Stimulated activated CD8-positive, alpha-beta memory T cell treated with anti-CD3 and anti-CD28 coated beads, Interleukin-15, amount 100 ng/mL, for 4 hours (primary cell): ENCODE results near the gene MAP2K5.

Source experiments
- DNase-seq, 2 donors: peaks; one replicate each; pipeline ENCODE4 v3.0.0-alpha.2; 2020; ENCODE audit warnings: low read depth in 2 of 2

Gene MAP2K5

DNA sequence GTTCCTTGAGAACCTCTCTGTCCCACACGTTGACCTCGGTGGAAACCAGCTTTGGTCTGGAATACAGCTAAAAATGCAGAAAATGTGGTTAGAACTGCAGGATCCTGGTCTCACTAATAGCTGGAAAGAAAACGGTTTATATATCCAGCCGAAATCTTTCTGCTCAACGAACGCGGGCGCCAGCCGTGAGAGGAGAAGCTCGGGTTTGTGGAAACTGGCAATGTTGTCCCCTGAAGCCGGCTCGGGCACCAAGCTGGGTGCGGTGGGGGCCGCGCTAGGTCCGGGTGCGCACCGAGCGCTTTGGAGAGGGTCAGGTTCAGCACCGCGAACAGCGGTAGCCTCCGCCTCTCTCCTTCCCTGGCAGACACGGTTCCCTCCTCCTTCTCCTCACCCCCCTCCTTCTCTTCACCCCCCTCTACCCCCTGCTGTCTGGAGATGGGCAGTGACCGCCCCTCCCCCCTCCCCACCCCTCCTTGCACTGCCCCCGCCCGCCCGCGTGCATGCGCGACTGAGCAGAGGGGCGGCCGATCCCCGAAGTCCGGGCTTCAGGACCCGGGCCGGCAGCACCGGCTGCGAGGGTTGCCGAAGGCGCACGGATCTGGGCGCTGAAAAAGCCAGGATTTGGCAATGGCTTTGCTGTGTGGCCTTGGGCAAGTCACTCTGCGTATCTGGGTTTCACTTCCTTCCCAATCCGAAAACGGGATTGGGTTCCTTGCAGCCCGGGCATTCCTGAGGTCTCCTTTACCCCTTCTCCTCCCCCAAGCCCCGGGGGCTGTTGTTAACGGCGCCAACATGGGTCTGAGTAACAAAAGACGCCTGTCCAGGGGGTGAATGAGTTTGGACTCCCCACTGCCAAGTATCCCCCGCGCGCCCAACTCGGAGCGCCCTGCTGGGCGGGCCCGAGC, 282.7 kb downstream of the MAP2K5 start, which contains the start of gene SKOR1:
Gene SKOR1, plus strand, starts transcription at position 534 of the 905 bp plus-strand sequence. Its CDS starts 94 bp downstream, at position 628.
- DNase-seq: no peak

DNA sequence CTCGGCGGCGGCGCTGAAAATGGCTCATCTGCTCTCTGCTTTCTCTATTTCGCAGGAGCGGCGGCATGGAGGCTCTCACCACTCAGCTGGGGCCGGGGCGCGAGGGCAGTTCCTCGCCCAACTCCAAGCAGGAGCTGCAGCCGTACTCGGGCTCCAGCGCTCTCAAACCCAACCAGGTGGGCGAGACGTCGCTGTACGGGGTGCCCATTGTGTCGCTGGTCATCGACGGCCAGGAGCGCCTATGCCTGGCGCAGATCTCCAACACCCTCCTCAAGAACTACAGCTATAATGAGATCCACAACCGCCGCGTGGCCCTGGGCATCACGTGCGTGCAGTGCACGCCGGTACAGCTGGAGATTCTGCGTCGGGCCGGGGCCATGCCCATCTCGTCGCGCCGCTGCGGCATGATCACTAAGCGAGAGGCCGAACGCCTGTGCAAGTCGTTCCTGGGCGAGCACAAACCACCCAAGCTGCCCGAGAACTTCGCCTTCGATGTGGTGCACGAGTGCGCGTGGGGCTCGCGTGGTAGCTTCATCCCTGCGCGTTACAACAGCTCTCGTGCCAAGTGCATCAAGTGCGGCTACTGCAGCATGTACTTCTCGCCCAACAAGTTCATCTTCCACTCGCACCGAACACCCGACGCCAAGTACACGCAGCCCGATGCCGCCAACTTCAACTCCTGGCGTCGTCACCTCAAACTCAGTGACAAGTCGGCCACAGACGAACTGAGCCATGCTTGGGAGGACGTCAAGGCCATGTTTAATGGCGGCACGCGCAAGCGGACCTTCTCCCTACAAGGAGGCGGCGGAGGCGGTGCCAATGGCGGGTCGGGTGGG, 283.6 kb downstream of the MAP2K5 start:
- no peak for DNase-seq

DNA sequence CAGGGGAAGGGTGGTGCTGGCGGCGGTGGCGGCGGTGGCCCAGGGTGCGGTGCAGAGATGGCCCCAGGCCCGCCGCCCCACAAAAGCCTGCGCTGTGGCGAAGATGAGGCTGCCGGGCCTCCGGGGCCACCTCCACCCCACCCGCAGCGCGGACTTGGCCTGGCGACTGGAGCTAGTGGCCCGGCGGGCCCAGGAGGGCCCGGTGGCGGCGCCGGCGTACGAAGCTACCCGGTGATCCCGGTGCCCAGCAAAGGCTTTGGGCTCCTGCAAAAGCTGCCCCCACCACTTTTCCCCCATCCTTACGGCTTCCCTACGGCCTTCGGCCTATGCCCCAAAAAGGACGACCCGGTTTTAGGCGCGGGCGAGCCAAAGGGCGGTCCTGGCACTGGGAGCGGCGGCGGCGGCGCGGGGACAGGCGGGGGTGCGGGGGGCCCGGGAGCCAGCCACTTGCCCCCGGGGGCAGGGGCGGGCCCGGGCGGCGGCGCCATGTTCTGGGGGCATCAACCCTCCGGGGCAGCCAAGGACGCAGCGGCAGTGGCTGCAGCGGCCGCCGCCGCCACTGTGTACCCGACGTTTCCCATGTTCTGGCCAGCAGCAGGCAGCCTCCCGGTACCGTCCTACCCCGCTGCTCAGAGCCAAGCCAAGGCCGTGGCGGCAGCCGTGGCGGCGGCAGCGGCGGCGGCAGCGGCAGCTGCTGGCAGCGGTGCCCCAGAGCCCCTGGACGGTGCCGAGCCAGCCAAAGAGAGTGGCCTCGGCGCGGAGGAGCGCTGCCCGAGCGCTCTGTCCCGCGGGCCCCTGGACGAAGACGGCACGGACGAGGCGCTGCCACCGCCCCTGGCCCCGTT, 284.4 kb downstream of the MAP2K5 start:
- no peak for DNase-seq

DNA sequence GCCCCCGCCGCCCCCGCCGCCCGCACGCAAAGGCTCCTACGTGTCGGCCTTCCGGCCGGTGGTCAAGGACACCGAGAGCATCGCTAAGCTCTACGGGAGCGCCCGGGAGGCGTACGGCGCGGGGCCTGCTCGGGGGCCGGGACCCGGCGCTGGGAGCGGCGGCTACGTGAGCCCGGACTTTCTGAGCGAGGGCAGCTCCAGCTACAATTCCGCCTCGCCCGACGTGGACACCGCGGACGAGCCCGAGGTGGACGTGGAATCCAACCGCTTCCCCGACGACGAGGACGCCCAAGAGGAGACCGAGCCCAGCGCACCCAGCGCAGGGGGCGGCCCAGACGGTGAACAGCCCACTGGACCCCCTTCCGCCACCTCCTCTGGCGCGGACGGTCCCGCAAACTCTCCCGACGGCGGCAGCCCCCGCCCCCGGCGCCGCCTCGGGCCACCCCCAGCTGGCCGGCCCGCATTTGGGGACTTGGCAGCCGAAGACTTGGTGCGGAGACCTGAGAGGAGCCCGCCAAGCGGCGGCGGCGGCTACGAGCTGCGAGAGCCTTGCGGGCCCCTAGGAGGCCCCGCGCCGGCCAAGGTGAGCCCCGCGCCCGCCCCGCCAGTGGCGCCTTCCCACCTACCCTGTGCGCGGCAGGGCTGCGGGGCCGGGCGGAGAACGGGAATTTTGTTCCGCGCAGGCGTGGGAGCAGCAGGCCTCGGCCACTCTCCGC, 285.2 kb downstream of the MAP2K5 start:
- DNase-seq: no peak

DNA sequence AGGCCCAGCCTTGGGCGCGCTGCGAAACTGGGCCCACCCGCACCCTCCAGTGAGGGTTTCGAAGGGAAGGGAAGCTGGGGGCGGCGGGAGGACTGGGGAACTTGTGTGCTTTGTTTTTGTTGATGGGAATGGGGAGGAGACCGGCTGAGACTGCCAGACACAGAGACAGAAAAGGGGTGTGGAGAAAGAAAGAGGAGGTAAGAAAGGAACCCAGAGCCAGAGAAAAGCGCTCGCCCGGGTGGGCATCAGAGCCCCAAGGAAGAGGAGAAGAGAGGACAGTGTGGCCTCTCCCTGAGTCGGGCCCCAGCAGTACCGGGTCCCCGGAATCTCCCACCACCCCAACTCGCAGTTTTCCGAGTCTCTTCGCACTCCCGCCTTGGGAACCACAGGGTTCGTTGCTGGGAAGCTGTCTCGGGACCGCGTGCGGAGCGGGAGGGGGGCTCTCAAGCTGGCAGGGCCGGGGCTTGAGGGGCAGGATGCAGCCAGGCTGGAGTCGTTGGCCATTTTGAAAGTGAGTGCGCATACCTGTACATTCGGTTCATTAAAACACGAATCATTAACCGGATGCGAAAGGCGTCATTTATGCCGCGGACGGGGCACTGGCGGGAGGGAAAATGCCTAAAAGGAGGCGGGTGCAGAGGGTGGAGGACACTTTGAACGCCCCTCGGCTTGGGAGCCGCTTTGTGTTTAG, 285.9 kb downstream of the MAP2K5 start:
- DNase-seq: no peak

DNA sequence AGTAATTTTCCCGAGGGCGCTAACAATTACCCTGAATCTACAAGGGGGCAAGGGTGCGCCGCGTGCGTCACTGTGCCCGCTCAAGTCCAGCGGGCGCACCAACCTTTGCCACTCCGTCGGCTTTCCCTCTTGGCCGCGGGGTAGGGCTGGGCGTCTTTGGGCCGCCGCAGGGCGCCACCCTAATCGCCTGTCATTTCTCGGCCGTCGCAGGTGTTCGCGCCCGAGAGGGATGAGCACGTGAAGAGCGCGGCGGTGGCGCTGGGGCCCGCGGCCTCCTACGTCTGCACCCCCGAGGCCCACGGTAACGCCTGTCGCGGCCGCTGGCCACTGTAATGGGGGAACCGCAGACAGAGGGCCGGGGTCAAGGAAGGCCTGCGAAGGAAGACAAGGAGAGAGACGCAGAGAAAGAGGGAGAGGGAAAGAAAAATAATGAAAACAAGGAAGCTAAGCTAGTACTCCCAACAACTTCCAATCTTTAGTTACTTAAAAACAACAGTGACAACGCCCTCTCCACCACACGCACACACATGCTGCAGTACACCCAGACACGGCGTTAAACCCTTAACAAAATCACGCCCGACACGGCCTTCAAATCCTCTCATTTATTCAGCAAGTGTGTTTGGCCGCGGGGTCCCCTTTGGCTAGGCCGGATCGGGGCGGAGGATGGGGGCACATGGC, 286.6 kb downstream of the MAP2K5 start:
- no peak for DNase-seq

DNA sequence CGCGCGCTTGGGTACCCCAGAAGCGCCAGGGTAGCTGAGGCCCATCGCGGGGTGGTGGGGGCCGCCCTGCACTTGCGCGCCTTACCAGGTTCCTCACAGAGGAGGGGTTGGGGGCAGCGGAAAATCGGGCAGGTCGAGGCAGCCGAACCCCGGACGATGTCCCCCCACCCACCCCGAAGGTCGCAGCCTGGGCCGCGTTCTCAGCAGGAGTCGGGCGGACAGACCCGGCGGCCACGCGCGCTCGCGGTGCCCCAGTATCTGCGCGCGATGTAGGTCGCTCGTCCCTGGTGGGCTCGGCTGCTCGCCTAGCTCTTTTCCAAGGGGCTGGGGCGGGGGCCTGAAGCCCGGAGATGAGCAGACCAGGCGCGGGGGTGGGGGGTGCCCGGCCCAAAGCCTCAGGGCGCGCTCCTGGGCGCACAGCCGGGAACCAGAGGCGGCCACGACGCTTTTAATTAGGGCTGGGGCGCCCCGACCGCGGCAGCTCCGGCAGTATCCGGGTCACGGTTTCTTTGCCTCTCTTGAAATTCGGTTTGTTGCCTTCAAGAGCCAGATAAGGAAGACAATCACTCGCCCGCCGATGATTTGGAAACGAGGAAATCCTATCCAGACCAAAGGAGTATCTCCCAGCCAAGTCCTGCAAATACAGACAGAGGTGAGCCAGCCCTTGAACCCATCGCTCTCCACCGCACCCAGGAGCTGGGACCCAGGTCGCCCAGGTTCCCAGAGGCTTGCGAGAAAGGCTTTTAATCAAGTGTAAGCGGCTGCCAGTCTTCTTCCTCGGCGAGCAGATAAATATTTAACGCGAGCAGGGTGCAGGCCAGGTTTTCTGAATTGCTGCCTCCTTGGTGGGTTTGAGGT, 287.4 kb downstream of the MAP2K5 start:
- DNase-seq: no peak

DNA sequence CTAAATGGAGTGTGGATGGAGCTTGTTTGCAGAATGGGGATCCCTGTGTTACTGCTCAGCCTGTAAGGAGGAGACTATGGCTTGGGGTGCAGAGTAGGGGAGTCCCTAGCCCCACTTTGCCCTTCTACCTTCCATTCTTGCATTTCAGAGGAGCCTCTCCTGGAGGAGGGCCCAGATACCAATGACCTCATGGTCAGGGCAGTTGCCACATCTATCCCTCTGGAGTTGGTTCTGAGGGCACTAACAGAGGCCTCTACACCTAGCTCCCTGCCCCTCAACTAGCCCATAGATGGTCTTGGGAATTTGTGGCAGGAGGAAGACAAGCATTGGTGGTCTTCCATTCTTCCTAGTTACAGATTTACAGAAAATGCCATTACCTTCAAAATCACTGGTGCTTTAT, 288.9 kb downstream of the MAP2K5 start:
- no peak for DNase-seq

DNA sequence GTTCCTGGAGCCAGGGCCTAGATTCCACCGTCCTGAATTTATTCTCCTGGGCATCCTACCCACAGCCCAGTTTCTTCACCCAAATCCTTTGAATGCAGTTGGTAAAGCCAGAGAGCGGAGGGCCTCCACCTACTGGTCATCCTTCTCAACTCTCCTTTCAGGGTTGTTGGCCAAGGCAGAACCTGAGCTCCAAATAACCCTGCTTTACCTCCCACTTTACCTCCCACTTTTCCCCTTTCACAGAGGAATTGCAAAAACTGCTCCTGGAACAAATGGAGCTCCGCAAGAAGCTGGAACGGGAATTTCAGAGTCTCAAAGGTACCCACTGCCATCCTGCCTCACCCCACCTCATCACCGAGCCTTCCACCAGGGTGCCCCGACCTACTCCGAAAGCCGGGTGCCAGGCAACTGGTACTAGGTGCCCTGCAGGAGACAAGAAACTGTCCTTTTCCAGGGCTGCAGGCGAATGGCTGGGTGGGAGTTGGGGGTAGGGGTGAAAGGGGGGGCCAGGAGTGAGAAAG, 289.6 kb downstream of the MAP2K5 start:
- no peak for DNase-seq

DNA sequence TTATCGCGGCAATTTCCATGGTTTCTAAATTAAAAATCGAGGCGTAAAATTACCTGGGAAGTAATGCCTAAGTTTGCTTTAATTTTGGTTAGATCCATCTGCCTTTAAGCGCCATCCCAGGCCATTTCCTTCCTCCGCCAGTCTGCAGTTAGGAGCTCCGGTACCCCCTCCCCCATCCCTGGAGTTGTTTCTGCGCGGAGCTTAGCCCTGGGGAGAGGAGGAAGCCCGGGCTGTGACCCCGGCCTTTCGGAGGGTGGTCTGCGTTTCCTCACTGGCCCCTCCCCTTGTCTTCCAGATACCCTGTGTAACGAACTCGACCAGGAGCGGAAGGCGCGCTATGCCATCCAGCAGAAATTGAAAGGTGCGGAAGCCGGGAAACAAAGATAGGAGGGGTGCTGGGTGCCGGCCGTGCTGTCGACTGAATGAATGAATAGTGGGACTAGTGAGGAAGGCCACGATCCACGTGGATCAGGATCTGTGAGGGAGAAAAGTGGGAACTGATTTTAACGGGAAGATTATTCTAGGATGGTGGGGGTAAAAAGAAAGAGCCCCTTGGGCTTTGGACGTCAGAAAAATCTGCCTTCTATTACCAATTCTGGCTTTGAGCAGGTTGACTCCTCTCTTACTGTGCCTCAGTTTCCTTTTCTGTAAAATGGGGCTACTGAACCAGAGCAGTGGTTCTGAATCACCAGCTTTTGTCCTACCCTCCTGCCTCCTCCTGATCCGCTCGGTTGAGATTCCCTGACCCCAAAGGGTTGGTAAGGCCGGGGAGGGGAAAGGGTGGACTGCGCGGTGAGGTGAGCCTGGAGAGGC, 290.6 kb downstream of the MAP2K5 start:
- no peak for DNase-seq

DNA sequence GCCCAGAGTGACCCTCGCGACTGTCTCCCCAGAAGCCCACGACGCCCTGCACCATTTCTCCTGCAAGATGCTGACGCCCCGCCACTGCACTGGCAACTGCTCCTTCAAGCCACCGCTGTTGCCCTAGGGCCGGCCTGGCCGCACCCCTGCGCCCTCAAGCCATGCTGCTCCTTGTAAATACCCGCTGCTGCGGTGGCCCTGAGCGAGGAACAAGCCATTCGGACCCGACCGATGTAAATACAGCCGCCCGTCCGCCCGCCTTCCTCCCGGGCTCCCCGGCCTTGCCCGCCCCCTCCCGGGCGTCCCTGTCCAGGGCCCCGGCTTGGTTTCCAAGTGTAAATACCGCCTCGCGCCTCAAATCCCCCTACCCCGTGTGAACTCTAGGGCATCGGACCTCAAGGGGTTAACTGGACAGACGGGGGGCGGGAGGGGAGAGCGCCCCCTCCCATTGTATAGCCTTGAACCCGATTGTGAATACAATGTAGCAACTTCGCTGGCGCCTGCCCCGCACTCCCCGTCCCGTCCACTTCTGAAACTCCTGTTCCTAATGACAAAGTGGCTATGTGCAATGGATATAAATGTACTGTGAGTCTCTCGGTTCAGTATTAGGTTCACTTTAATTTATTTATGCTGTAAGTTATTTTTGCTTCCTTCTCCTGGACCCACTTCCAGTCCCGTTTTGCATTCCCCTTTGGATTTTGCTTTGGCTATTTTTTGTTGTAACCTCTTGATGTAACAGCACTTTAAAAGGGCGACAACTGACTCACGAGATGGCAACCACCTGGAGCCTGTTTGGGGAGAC, 291.4 kb downstream of the MAP2K5 start:
- DNase-seq: no peak

DNA sequence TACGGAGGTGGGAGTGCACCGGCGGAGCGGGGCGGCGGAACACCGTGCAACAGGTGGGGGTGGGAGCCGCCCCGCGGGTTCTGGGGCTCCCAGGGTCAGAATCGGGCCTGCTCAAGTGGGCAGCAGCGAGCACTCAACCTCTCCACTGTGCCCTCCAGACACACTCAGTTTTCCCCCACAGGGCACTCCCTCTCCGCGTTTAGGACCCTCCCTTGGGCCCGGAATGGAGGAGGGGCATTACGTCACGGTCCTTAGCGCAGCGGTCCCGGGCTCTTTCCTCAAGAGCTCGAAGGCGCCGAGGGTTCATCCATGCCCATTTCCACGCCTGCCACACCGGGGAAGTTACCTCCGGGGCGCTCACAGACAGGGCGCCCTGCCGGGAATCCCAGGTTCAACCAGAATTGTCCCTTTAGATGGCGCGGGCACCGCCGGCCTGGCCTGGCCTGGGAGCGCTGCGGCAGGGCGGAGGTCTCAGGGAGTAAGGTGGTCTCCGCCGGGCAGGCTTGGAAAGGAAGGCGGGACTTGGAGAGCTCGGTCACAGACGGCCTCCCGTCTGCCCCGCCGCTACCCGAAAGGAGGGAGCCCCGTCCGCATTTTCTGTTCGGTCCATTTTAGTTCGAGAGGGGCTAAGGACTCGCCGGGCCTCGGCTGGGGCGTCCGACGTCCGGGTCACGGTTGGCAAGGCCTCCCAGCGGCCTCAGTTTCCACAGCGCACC, 292.2 kb downstream of the MAP2K5 start:
- no peak for DNase-seq

DNA sequence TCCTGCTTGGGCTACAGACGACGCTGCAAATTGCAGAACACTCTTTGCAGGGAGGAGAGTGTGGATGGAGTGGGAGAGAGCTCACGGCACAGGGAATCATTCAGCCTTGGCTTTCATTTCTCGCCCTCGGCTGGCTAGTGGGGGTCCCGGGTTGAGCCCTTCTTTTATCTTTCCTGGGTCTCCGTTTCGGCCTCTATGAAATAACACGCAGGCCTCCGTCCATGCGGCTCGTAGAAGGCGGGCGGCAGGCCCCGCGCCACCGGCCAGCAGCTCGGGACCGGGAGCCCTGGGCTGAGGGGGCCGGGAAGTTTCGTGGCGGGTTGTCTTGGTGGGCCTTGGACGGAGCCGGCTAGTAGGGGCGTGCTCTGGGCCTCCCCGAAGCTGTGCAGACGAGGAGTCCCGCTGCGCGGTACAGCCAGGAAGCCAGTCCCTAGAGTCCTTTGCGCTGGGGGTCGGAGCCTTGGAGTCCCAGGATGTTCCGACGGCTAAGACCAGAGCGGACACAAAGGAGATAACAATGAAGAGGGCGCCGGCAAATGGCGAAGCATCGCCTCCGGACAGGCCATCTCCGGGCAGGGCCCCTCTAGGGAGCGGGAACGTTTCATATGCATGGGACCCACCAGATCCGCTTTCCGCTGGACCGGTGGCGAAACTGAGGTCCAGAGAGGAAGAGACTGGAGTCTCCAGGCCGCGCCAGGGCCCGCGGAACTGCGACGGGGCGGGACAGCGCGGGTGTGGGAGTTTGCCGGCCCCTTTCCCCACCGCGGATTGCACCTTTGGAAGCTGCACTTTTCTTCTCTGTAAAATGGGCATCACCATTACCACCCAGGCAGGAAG, 293.0 kb downstream of the MAP2K5 start:
- no peak for DNase-seq

DNA sequence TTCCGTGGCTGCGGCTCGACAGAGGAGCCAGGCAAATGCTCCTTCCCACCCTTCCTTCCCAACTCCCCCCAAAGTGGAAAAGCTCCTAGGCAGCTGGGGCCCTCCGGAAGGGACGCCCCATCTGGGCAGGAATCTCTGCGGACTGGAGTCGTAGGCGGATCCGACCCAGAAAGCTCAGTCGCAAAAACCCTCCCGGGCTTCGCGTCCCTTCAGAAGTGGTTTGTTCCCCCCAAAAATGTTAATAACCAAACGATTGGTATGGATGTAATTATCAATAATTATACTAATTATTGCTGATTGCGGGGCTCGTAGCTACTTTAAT, 293.6 kb downstream of the MAP2K5 start:
- DNase-seq: no peak

DNA sequence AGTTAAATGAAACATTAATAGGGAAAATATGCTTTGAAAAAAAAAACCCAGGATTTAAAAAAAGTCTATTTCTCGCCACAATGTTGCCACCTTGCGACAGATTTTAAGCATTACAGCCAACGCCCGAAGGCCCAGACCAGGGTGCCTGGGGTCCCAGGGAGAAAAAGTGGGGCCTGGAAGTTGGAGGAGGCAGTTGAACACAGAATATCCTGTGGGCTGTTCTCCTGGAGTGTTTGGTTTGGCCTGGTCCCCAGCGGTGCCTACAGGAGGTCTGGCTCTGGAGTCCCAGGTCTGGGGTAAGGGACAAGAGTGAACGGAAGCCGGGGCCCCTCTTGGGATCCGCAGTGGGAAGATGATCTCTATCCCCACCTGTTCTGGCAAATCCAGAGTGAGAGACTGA, 294.0 kb downstream of the MAP2K5 start:
- DNase-seq: no peak

DNA sequence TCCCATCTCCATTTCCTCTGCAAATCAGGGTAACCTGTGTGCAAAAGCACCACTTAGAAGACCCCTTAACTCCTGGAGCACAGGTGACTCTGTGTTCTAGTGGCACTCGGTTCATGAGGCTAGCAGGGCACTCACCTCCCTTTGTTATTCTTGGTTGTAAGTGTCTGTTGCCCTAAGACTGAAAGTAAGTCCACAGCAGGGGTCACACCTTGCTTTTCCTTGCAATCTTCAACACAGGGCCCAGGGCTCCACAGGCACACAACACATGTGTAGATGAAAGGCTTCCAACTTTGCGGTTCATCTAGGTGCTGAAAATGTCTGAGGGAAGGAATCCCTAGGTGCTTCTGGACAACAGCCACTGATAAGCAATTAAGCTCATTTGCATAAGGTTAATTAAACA, 294.5 kb downstream of the MAP2K5 start:
- no peak for DNase-seq
